GM12878 (cell line): ENCODE measurements around the gene ATP8B1. TPM values are rescaled to one million over a fixed set of nuclear protein-coding genes. Genes with fewer than 3 reads are reported as not detected.

Experiments
- ATAC-seq: fragments of 200-7000 bp; cut with Tn5 transposase; 3 replicates; pipeline ENCODE4 v1.9.1; 2020; ENCODE audit warnings: mild to moderate bottlenecking, moderate library complexity
- BruUV-seq: library from RNA; stranded (reverse); fragments of 400-500 nt; replicated peaks from 2 replicates; lab custom pipeline; 2021; lab: Mats Ljungman, UMichigan
- CTCF ChIA-PET: fragments of 300-600 bp; sonication (Branson Sonifier 250); formaldehyde crosslinking; extraction: SDS; loops from one replicate; lab custom pipeline; 2021; ENCODE audit warnings: inconsistent platforms; lab: Yijun Ruan, JAX
- POLR2A ChIA-PET: fragments of 350-600 bp; formaldehyde crosslinking; extraction: SDS; loops from one replicate; lab custom pipeline; 2021; ENCODE audit warnings: inconsistent platforms; lab: Charles Lee
- RAD21 ChIA-PET: fragments of 300-600 bp; sonication (Branson Sonifier 250); formaldehyde crosslinking; loops from one replicate; lab custom pipeline; 2023; ENCODE audit warnings: antibody characterized with exemption; ENCODE audit not compliant: unreplicated experiment; lab: Charles Lee
- SMC1A ChIA-PET: fragments of 300-600 bp; sonication (Branson Sonifier 250); formaldehyde crosslinking; loops from one replicate; lab custom pipeline; 2023; ENCODE audit not compliant: unreplicated experiment, uncharacterized antibody; lab: Charles Lee
- DNase-seq: peaks from one replicate; pipeline ENCODE4 v3.0.0-alpha.2; 2011; ENCODE audit warnings: low read depth, low spot score
- FAIRE-seq: peaks from 3 replicates; lab custom pipeline; 2011; peaks lifted over from hg19 to GRCh38; lab: Jason Lieb, UNC
- H2AFZ ChIP-seq: 2 replicates; pipeline ENCODE4 v1.6.0; 2011; ENCODE audit warnings: low read depth, low read length, control low read depth; ENCODE audit not compliant: control insufficient read depth
- H3K27ac ChIP-seq: 2 replicates; pipeline ENCODE4 v1.5.1; 2011; ENCODE audit warnings: control low read depth; ENCODE audit not compliant: control insufficient read depth, insufficient read depth
- H3K27me3 ChIP-seq, 2 experiments: replicated peaks in 1 of 2; 2 replicates each; pipeline versions ENCODE4 v1.6.0 to v1.6.1; 2011; ENCODE audit warnings: low read length in 1 of 2; ENCODE audit not compliant: control insufficient read depth in 2 of 2, insufficient read depth in 2 of 2
- H3K36me3 ChIP-seq, 2 experiments: 2 replicates each; pipeline ENCODE4 v1.5.1; 2011; ENCODE audit warnings: low read length in 1 of 2; ENCODE audit not compliant: control insufficient read depth in 2 of 2, insufficient read depth in 2 of 2
- H3K4me1 ChIP-seq: 2 replicates; pipeline ENCODE4 v1.6.1; 2011; ENCODE audit warnings: mild to moderate bottlenecking, low read length, moderate library complexity, mixed read lengths; ENCODE audit not compliant: control insufficient read depth, insufficient read depth
- H3K4me2 ChIP-seq: 2 replicates; pipeline ENCODE4 v1.6.0; 2011; ENCODE audit warnings: control low read depth; ENCODE audit not compliant: control insufficient read depth, insufficient read depth
- H3K4me3 ChIP-seq: fragments of 200-600 bp; sonication (generic); 2 replicates; pipeline ENCODE4 v1.5.1; 2016
- H3K79me2 ChIP-seq: 2 replicates; pipeline ENCODE4 v1.6.0; 2011; ENCODE audit warnings: low read length; ENCODE audit not compliant: control insufficient read depth, insufficient read depth
- H3K9ac ChIP-seq: 2 replicates; pipeline ENCODE4 v1.8.0; 2011; ENCODE audit warnings: low read length, control low read depth, mixed read lengths; ENCODE audit not compliant: control insufficient read depth, insufficient read depth
- H3K9me3 ChIP-seq: replicated peaks from 3 replicates; pipeline ENCODE4 v1.5.1; 2011; ENCODE audit warnings: mild to moderate bottlenecking, low read length; ENCODE audit not compliant: control insufficient read depth, insufficient read depth
- H4K20me1 ChIP-seq: 2 replicates; pipeline ENCODE4 v1.6.0; 2011; ENCODE audit not compliant: control insufficient read depth, insufficient read depth
- ATF2 ChIP-seq: IDR thresholded peaks from 2 replicates; pipeline ENCODE4 v1.6.1; 2012; ENCODE audit warnings: low read length, inconsistent platforms
- ATF3 ChIP-seq: IDR thresholded peaks from 2 replicates; pipeline ENCODE4 v1.6.1; 2011; ENCODE audit warnings: low read depth, mild to moderate bottlenecking, low read length, moderate library complexity, borderline replicate concordance; ENCODE audit errors: extremely low read depth
- CHD1 ChIP-seq: IDR thresholded peaks from 2 replicates; pipeline ENCODE4 v1.6.1; 2012; ENCODE audit warnings: low read depth, low read length, improper control_type of control experiment
- EGR1 ChIP-seq, 2 experiments: IDR thresholded peaks; 1 replicate in 1 of 2; 2 replicates in 1 of 2; pipeline ENCODE4 v1.6.1; 2011 to 2012; ENCODE audit warnings: low read depth in 2 of 2, low read length in 2 of 2, borderline replicate concordance in 1 of 2, mild to moderate bottlenecking in 1 of 2, moderate library complexity in 1 of 2
- EP300 ChIP-seq, 2 experiments: fragments of 150-350 bp in 1 of 2; IDR thresholded peaks; 2 replicates each; pipeline ENCODE4 v1.6.1; 2011 to 2012; ENCODE audit warnings: low read depth in 2 of 2, low read length in 2 of 2, borderline replicate concordance in 1 of 2, improper control_type of control experiment in 1 of 2, inconsistent platforms in 1 of 2; ENCODE audit not compliant: control insufficient read depth in 1 of 2
- JUNB ChIP-seq: IDR thresholded peaks from 2 replicates; pipeline ENCODE4 v1.6.1; 2016; ENCODE audit warnings: antibody characterized with exemption, mild to moderate bottlenecking
- MEF2B ChIP-seq: fragments of 450-650 bp; IDR thresholded peaks from 2 replicates; pipeline ENCODE4 v1.6.1; 2018; ENCODE audit warnings: mild to moderate bottlenecking, moderate library complexity; ENCODE audit not compliant: partially characterized antibody, poor library complexity, severe bottlenecking
- MTA2 ChIP-seq: fragments of 450-650 bp; IDR thresholded peaks from 2 replicates; pipeline ENCODE4 v1.6.1; 2016; ENCODE audit warnings: low read depth, mild to moderate bottlenecking, moderate library complexity
- MXI1 ChIP-seq: fragments of 150-350 bp; IDR thresholded peaks from 2 replicates; pipeline ENCODE4 v1.6.1; 2011; ENCODE audit warnings: low read depth, mild to moderate bottlenecking, inconsistent platforms, low read length, improper control_type of control experiment
- PAX5 ChIP-seq: IDR thresholded peaks from 2 replicates; pipeline ENCODE4 v1.6.1; 2011; ENCODE audit warnings: low read depth, low read length, borderline replicate concordance
- RCOR1 ChIP-seq: conservative IDR thresholded peaks from 2 replicates; pipeline ENCODE4 v1.6.1; 2012; ENCODE audit warnings: low read depth, low read length, improper control_type of control experiment
- REST ChIP-seq: IDR thresholded peaks from 2 replicates; pipeline ENCODE4 v1.6.1; 2012; ENCODE audit warnings: mild to moderate bottlenecking, low read depth, low read length
- SMAD1 ChIP-seq: fragments of 450-650 bp; IDR thresholded peaks from 2 replicates; pipeline ENCODE4 v1.6.1; 2018; ENCODE audit warnings: mild to moderate bottlenecking, low read depth; ENCODE audit not compliant: partially characterized antibody
- SPI1 ChIP-seq: IDR thresholded peaks from 2 replicates; pipeline ENCODE4 v1.6.1; 2011; ENCODE audit warnings: low read depth, mild to moderate bottlenecking, low read length, moderate library complexity, borderline replicate concordance; ENCODE audit not compliant: insufficient read depth
- STAT3 ChIP-seq: IDR thresholded peaks from 2 replicates; pipeline ENCODE4 v1.6.1; 2011; ENCODE audit warnings: low read depth, low read length, improper control_type of control experiment
- ZNF217 ChIP-seq: fragments of 450-650 bp; IDR thresholded peaks from 2 replicates; pipeline ENCODE4 v1.6.1; 2017; ENCODE audit warnings: antibody characterized with exemption, mild to moderate bottlenecking
- WGBS: methylation state at CpG from one replicate; pipeline ENCODE4 v1.1.6; 2016; ENCODE audit warnings: low lambda C conversion rate; ENCODE audit not compliant: insufficient replicate concordance, insufficient coverage; ENCODE audit errors: missing lambda C conversion rate; 5-methylcytosine and 5-hydroxymethylcytosine counted together
- in situ Hi-C: fragments of 300-500 bp; cut with MboI; formaldehyde crosslinking; loops from 9 replicates; pipeline ENCODE4 v1.14.3; 2018; ENCODE audit warnings: mixed read lengths
- intact Hi-C: fragments of 100-400 bp; cut with micrococcal nuclease; formaldehyde crosslinking; loops from one replicate; pipeline ENCODE4 v1.14.2; 2022; ENCODE audit not compliant: unreplicated experiment
- polyA plus RNA-seq, 11 experiments: library from polyadenylated mRNA; depleted of rRNA in 4 of 11; unstranded in 6 of 11; stranded (reverse) in 5 of 11; fragments of >200 nt; fragmentation: Nextera tagmentation in 4 of 11; fragmentation: Illumina TruSeq in 1 of 11; extraction: Ambion mirVana in 4 of 11; extraction: Trizol in 1 of 11; gene quantifications; 1 replicate in 1 of 11; 2 replicates in 10 of 11; pipeline versions ENCODE4 v1.2.1 to v1.2.3, GENCODE V29; 2011 to 2016; ENCODE audit warnings: inconsistent platforms in 2 of 11, missing spikeins in 2 of 11, low read depth in 1 of 11
- total RNA-seq, 4 experiments: library from RNA; depleted of rRNA in 3 of 4; stranded (reverse); fragments of >200 nt in 3 of 4; fragmentation: Illumina TruSeq in 1 of 4; extraction: Trizol in 1 of 4; gene quantifications; 2 replicates each; pipeline versions ENCODE4 v1.2.1 to v1.2.3, GENCODE V29; 2013 to 2021

Gene ATP8B1
- total and polyA plus RNA-seq, 10 of the 15 experiments (the other 5 are each of a cell fraction or from before 2014, with no cell fraction given), result 0.03 to 0.37 (median 0.11) TPM

- Histone ChIP-seq H3K36me3 (no peaks in the 10 kb centered on the region), H3K4me3 (peak overlapping the region; percentile 90), H2AFZ (peak overlapping the region; percentile 98), H4K20me1 (no peaks in the 10 kb centered on the region), H3K27me3 (no peaks in the 10 kb centered on the region), H3K79me2 (no peaks in the 10 kb centered on the region; the same call in 1 of the 2 replicates), H3K9me3 (no peaks in the 10 kb centered on the region), H3K27ac (peak overlapping the region; percentile 87), H3K4me1 (peaks cover 6% of the 10 kb centered on the region), H3K9ac (peak overlapping the region; percentile 81), H3K4me2 (peak overlapping the region; percentile 92)
- SMC1A ChIA-PET, result interaction anchor here (0.6 to 3.1 kb wide), 18 partner anchors 9 to 802 kb away, joined by 3 to 24 read pairs (median 4); partner anchors contain the start of gene NARS1
- POLR2A ChIA-PET, result interaction anchor here (0.6 to 1.3 kb wide), 5 partner anchors 9 to 755 kb away, joined by 3 to 7 read pairs (median 3); partner anchors contain the start of gene NARS1
- no TSS peak for BruUV-seq
- DNase-seq, result peak; percentile 44
- CTCF ChIA-PET, result interaction anchor here (0.7 to 3.6 kb wide), 16 partner anchors 9 to 928 kb away, joined by 3 to 15 read pairs (median 5); partner anchors contain the start of gene NARS1
- peak; percentile 98 for FAIRE-seq
- in situ Hi-C loops (loop anchor here (25.0 kb wide), 1 partner anchor 206 kb away; no protein-coding TSS in a partner anchor), intact Hi-C loops (loop anchor here (1.0 to 10.0 kb wide), 8 partner anchors 10 to 484 kb away; partner anchors contain the start of genes NARS1 and NEDD4L)
- 1% methylated on average over 13 of the region's 13 CpGs for WGBS
- peak; percentile 69 for ATAC-seq
- RAD21 ChIA-PET, result interaction anchor here (0.9 to 2.5 kb wide), 16 partner anchors 9 to 672 kb away, joined by 3 to 14 read pairs (median 4); partner anchors contain the start of genes NARS1 and NEDD4L
- TF ChIP-seq PAX5, result peak; percentile 46; the same call in 1 of the 2 replicates
- TF ChIP-seq CHD1, result no peak
- no peak for TF ChIP-seq MXI1
- TF ChIP-seq MTA2, result peak; percentile 67
- peak; percentile 41 for TF ChIP-seq ATF2
- no peak for TF ChIP-seq ATF3
- peak in 1 of 2 experiments; percentile 66; a peak in 2 of 4 replicates for TF ChIP-seq EP300 (IDR thresholded peaks at IDR 0.05; ENCODE audit: borderline replicate concordance in 1 of 2, control insufficient read depth in 1 of 2, low read depth in 2 of 2, low read length in 2 of 2)
- no peak for TF ChIP-seq REST
- peak; percentile 18 for TF ChIP-seq MEF2B
- TF ChIP-seq RCOR1, result 0 out of 2 replicates have a peak, but pooled peaks have one; percentile 59
- TF ChIP-seq STAT3, result no peak
- no peak for TF ChIP-seq JUNB
- 0 out of 2 replicates have a peak, but pooled peaks have one; percentile 5 for TF ChIP-seq ZNF217
- TF ChIP-seq SMAD1, result no peak
- TF ChIP-seq SPI1, result peak; percentile 74
- TF ChIP-seq EGR1 (IDR thresholded peaks at IDR 0.05; ENCODE audit: borderline replicate concordance in 1 of 2, low read depth in 2 of 2, low read length in 2 of 2), result peak in 1 of 2 experiments; percentile 37; a peak in 1 of 3 replicates
Measured at GRCh38 chr18:57630754-57631595, 172.1 kb downstream of the ATP8B1 start.
